K562 (cell line): ENCODE results near the gene STRA8. TPM values are rescaled to one million over a fixed set of nuclear protein-coding genes. Genes with fewer than 3 reads are reported as not detected.

ENCODE experiments used
- ARID1B ChIP-seq: fragments of 450-650 bp; IDR thresholded peaks from 2 replicates; pipeline ENCODE4 v1.6.1; 2016; ENCODE audit warnings: antibody characterized with exemption, mild to moderate bottlenecking, inconsistent platforms
- CBX3 ChIP-seq, 2 experiments: IDR thresholded peaks; 1 replicate in 1 of 2; 2 replicates in 1 of 2; pipeline ENCODE4 v1.6.1; 2012; ENCODE audit warnings: inconsistent platforms in 2 of 2, low read length in 2 of 2, borderline replicate concordance in 1 of 2, control low read depth in 1 of 2
- CSDE1 ChIP-seq, 2 experiments: fragments of 450-650 bp; IDR thresholded peaks; 2 replicates each; pipeline ENCODE4 v1.6.1; 2016; ENCODE audit warnings: mild to moderate bottlenecking in 1 of 2
- HDAC2 ChIP-seq: fragments of 450-650 bp; IDR thresholded peaks from 2 replicates; pipeline ENCODE4 v1.6.1; 2016; ENCODE audit warnings: mild to moderate bottlenecking
- HDAC6 ChIP-seq: IDR thresholded peaks from 2 replicates; pipeline ENCODE4 v1.6.1; 2012; ENCODE audit warnings: low read depth, mild to moderate bottlenecking, control low read depth, inconsistent platforms, low read length, moderate library complexity
- KAT7 ChIP-seq: sonication (generic); formaldehyde crosslinking; IDR thresholded peaks from 2 replicates; pipeline ENCODE4 v1.8.0; 2022; ENCODE audit warnings: missing genetic modification reagents, mild to moderate bottlenecking, borderline replicate concordance
- MCM2 ChIP-seq: fragments of 450-650 bp; IDR thresholded peaks from 2 replicates; pipeline ENCODE4 v1.6.1; 2017; ENCODE audit warnings: low read depth, mild to moderate bottlenecking
- NFXL1 ChIP-seq: fragments of 450-650 bp; formaldehyde crosslinking; IDR thresholded peaks from 2 replicates; pipeline ENCODE4 v1.4.0; 2021; ENCODE audit warnings: mild to moderate bottlenecking
- POLR2A ChIP-seq: fragments of 450-650 bp; conservative IDR thresholded peaks from 2 replicates; pipeline ENCODE4 v1.6.1; 2016
- SAFB2 ChIP-seq: fragments of 200-400 bp; formaldehyde crosslinking; IDR thresholded peaks from 2 replicates; pipeline ENCODE4 v1.6.1; 2018; ENCODE audit warnings: borderline replicate concordance, low read length, low read depth, moderate library complexity; ENCODE audit not compliant: severe bottlenecking
- SMARCE1 ChIP-seq: fragments of 450-650 bp; IDR thresholded peaks from 2 replicates; pipeline ENCODE4 v1.7.1; 2016; ENCODE audit warnings: mild to moderate bottlenecking
- SNRNP70 ChIP-seq: fragments of 200-400 bp; formaldehyde crosslinking; optimal IDR thresholded peaks from 2 replicates; pipeline ENCODE3; 2017; ENCODE audit warnings: low read depth, low read length
- SRF ChIP-seq, 2 experiments: fragments of 250-450, 450-650 bp in 1 of 2; sonication (Bioruptor Pico) in 1 of 2; sonication (generic) in 1 of 2; formaldehyde crosslinking; IDR thresholded peaks; 2 replicates each; pipeline versions ENCODE4 v1.5.0 to v1.5.1; 2020 to 2022; ENCODE audit warnings: mild to moderate bottlenecking in 1 of 2, missing genetic modification reagents in 1 of 2
- SRSF1 ChIP-seq: fragments of 200-400 bp; formaldehyde crosslinking; IDR thresholded peaks from 2 replicates; pipeline ENCODE4 v1.6.1; 2017; ENCODE audit warnings: mild to moderate bottlenecking, low read depth, low read length, moderate library complexity
- TAF7 ChIP-seq: fragments of 450-650 bp; IDR thresholded peaks from 2 replicates; pipeline ENCODE4 v1.6.1; 2016; ENCODE audit warnings: missing genetic modification characterization, missing compliant biosample characterization
- TAL1 ChIP-seq: fragments of 450-650 bp; IDR thresholded peaks from 2 replicates; pipeline ENCODE4 v1.6.1; 2016; ENCODE audit warnings: mild to moderate bottlenecking
- ZC3H4 ChIP-seq: sonication (generic); formaldehyde crosslinking; IDR thresholded peaks from 2 replicates; pipeline ENCODE4 v1.9.0; 2021; ENCODE audit warnings: missing genetic modification reagents, borderline replicate concordance
- ZNF165 ChIP-seq: fragments of 250-450 bp; sonication (Bioruptor Pico); IDR thresholded peaks from 2 replicates; pipeline ENCODE4 v1.4.0; 2020; ENCODE audit warnings: borderline replicate concordance
- ZNF184 ChIP-seq: sonication (generic); formaldehyde crosslinking; IDR thresholded peaks from 2 replicates; pipeline ENCODE4 v1.5.0; 2020; ENCODE audit warnings: missing genetic modification reagents
- ZNF23 ChIP-seq: fragments of 250-450 bp; sonication (Bioruptor Pico); IDR thresholded peaks from 2 replicates; pipeline ENCODE4 v1.4.0; 2020; ENCODE audit warnings: mild to moderate bottlenecking
- ZNF644 ChIP-seq: fragments of 200-800 bp; sonication (Bioruptor generic); IDR thresholded peaks from 2 replicates; pipeline ENCODE4 v1.6.1; 2016; ENCODE audit warnings: low read depth, missing genetic modification characterization, missing compliant biosample characterization
- ZNF668 ChIP-seq: fragments of 250-450 bp; sonication (Bioruptor Pico); IDR thresholded peaks from 2 replicates; pipeline ENCODE4 v1.8.0; 2022; ENCODE audit warnings: mild to moderate bottlenecking, inconsistent platforms
- ZNF77 ChIP-seq: fragments of 250-450 bp; sonication (Bioruptor Pico); IDR thresholded peaks from 2 replicates; pipeline ENCODE4 v1.5.0; 2020
- polyA plus RNA-seq, 8 experiments: library from polyadenylated mRNA; depleted of rRNA in 4 of 8; stranded (reverse) in 5 of 8; unstranded in 3 of 8; fragments of >200 nt; fragmentation: Nextera tagmentation in 2 of 8; fragmentation: Illumina TruSeq in 1 of 8; extraction: Ambion mirVana in 2 of 8; extraction: Trizol in 1 of 8; gene quantifications; 2 replicates each; pipeline versions ENCODE4 v1.2.1 to v1.2.3, GENCODE V29; 2011 to 2014; ENCODE audit warnings: inconsistent platforms in 1 of 8, missing spikeins in 1 of 8
- total RNA-seq, 7 experiments: library from RNA; depleted of rRNA in 6 of 7; stranded (reverse); fragments of >200 nt in 6 of 7; fragmentation: Illumina TruSeq in 2 of 7; extraction: Trizol in 2 of 7; gene quantifications; 2 replicates each; pipeline versions ENCODE4 v1.2.1 to v1.2.3, GENCODE V29; 2011 to 2021; ENCODE audit warnings: low replicate concordance in 1 of 7
- TF ChIP-seq, protein P1 (sequence below): sonication (generic); formaldehyde crosslinking; IDR thresholded peaks from 2 replicates; pipeline ENCODE4 v1.8.0; 2022; ENCODE audit warnings: mild to moderate bottlenecking, missing genetic modification reagents, borderline replicate concordance
- TF ChIP-seq, protein P2 (sequence below): sonication (generic); formaldehyde crosslinking; IDR thresholded peaks from 2 replicates; pipeline ENCODE4 v1.9.0; 2022; ENCODE audit warnings: mild to moderate bottlenecking, missing genetic modification reagents
- TF ChIP-seq, protein P3 (sequence below): fragments of 250-450 bp; sonication (Bioruptor Pico); IDR thresholded peaks from 2 replicates; pipeline ENCODE4 v1.8.0; 2022; ENCODE audit warnings: inconsistent platforms
- TF ChIP-seq, protein P4 (sequence below): fragments of 450-650 bp; formaldehyde crosslinking; IDR thresholded peaks from 2 replicates; pipeline ENCODE4 v1.4.0; 2022; ENCODE audit warnings: mild to moderate bottlenecking, moderate library complexity

Gene STRA8
- total and polyA plus RNA-seq, 9 of the 15 experiments (the other 6 are each of a cell fraction or from before 2014, with no cell fraction given), result not detected

DNA sequence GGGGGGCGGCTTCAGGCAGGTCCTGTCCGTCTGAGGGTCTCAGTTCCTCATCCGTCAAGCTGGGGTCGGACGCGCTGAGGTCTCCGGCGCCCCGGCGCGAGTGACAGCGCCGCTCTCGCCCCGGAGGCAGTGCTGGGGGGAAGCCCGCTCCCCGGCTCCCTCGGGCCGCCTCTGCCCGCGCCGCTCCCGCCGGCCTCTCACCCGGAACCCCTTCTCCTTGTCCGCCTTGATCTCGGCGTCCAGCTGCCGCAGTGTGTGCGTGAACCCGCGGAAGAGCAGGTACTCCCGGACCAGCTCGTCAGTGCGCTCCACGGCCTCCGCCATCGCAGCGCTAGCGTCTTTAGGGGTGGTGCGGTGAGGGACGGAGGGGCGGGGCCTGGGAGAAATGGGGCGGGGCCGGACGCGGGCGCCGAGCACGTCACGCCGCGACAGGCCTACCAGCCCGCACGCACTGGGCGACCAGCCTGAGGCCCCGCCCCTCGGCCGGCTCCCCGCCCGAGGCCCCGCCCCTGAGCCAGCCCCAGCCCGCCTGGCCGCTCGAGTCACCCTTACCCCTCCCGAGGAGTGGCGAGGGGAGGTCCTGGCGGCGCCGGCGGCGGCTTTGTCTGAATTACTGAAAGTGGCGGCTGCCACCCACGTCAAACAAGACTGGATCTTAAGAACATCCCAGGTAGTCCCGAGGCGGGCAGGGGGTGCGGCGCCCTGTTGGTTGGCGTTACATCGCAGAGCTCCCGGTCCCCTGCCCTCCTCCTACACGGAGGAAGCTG is 22.3 kb upstream of the STRA8 start, which contains the start of gene WDR91 (continued):
- TF ChIP-seq TAF7 (peak; percentile 93), ZNF77 (no peak), SRSF1 (no peak), SAFB2 (no peak), KAT7 (CRISPR knock-in tag) (peak; percentile 71; the same call in 1 of the 2 replicates), HDAC6 (no peak; the same call in 1 of the 2 replicates), NFXL1 (CRISPR knock-in tag) (no peak), CSDE1 (IDR thresholded peaks at IDR 0.05) (no peak), ZNF668 (CRISPR knock-in tag) (no peak), SRF (CRISPR knock-in tag; IDR thresholded peaks at IDR 0.05) (no peak), TAL1 (no peak), POLR2A (peak; percentile 93), SMARCE1 (peak; percentile 48; the same call in 1 of the 2 replicates), ARID1B (no peak), ZNF165 (peak; percentile 56; the same call in 1 of the 2 replicates), ZNF23 (CRISPR knock-in tag) (no peak), ZC3H4 (no peak), ZNF184 (CRISPR knock-in tag) (no peak), CBX3 (IDR thresholded peaks at IDR 0.05; ENCODE audit: borderline replicate concordance in 1 of 2, low read length in 2 of 2) (no peak), HDAC2 (no peak), SNRNP70 (no peak), ZNF644 (tag) (no peak), MCM2 (no peak)
- TF ChIP-seq, protein P1, sequence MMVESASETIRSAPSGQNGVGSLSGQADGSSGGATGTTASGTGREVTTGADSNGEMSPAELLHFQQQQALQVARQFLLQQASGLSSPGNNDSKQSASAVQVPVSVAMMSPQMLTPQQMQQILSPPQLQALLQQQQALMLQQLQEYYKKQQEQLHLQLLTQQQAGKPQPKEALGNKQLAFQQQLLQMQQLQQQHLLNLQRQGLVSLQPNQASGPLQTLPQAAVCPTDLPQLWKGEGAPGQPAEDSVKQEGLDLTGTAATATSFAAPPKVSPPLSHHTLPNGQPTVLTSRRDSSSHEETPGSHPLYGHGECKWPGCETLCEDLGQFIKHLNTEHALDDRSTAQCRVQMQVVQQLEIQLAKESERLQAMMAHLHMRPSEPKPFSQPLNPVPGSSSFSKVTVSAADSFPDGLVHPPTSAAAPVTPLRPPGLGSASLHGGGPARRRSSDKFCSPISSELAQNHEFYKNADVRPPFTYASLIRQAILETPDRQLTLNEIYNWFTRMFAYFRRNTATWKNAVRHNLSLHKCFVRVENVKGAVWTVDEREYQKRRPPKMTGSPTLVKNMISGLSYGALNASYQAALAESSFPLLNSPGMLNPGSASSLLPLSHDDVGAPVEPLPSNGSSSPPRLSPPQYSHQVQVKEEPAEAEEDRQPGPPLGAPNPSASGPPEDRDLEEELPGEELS (CRISPR knock-in tag), result no peak
- TF ChIP-seq, protein P2, sequence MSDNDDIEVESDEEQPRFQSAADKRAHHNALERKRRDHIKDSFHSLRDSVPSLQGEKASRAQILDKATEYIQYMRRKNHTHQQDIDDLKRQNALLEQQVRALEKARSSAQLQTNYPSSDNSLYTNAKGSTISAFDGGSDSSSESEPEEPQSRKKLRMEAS, result peak; percentile 75
- TF ChIP-seq, protein P3, sequence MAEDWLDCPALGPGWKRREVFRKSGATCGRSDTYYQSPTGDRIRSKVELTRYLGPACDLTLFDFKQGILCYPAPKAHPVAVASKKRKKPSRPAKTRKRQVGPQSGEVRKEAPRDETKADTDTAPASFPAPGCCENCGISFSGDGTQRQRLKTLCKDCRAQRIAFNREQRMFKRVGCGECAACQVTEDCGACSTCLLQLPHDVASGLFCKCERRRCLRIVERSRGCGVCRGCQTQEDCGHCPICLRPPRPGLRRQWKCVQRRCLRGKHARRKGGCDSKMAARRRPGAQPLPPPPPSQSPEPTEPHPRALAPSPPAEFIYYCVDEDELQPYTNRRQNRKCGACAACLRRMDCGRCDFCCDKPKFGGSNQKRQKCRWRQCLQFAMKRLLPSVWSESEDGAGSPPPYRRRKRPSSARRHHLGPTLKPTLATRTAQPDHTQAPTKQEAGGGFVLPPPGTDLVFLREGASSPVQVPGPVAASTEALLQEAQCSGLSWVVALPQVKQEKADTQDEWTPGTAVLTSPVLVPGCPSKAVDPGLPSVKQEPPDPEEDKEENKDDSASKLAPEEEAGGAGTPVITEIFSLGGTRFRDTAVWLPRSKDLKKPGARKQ (CRISPR knock-in tag), result no peak
- TF ChIP-seq, protein P4, sequence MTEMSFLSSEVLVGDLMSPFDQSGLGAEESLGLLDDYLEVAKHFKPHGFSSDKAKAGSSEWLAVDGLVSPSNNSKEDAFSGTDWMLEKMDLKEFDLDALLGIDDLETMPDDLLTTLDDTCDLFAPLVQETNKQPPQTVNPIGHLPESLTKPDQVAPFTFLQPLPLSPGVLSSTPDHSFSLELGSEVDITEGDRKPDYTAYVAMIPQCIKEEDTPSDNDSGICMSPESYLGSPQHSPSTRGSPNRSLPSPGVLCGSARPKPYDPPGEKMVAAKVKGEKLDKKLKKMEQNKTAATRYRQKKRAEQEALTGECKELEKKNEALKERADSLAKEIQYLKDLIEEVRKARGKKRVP (CRISPR knock-in tag), result 0 out of 2 replicates have a peak, but pooled peaks have one; percentile 27
